AG08395 (cell line): ENCODE results near the gene FASTKD3.
A peak's percentile ranks its signal among the peaks of the same experiment; 100 is the strongest.

Source experiments
- DNase-seq: peaks from one replicate; pipeline ENCODE4 v3.0.0; 2012; ENCODE audit warnings: mixed read lengths, low spot score

The FASTKD3 gene

GRCh38 chr5:7881091-7881490 lies 12.3 kb upstream of the FASTKD3 start:
- no peak for DNase-seq

- DNase-seq = peak; percentile 15
These were observed 9.6 kb upstream of the FASTKD3 start for GRCh38 chr5:7878381-7878873.

- no peak for DNase-seq
These were observed 9.0 kb upstream of the FASTKD3 start for GRCh38 chr5:7877851-7878250.

- peak; percentile 62 for DNase-seq
These were observed 8.0 kb upstream of the FASTKD3 start for GRCh38 chr5:7876867-7877266.

- no peak for DNase-seq
These were observed 6.3 kb upstream of the FASTKD3 start for GRCh38 chr5:7875151-7875550.

- no peak for DNase-seq
These were observed 5.8 kb upstream of the FASTKD3 start for GRCh38 chr5:7874639-7875038.

- DNase-seq = no peak
These were observed 4.4 kb upstream of the FASTKD3 start for GRCh38 chr5:7873216-7873615.

- DNase-seq = no peak
These were observed 3.8 kb upstream of the FASTKD3 start for GRCh38 chr5:7872517-7873130.

GRCh38 chr5:7871653-7872052 lies 2.8 kb upstream of the FASTKD3 start:
- DNase-seq = no peak

- peak; percentile 17 for DNase-seq
These were observed 774 bp upstream of the FASTKD3 start for GRCh38 chr5:7869474-7870136.

GRCh38 chr5:7868427-7868772 lies 431 bp downstream of the FASTKD3 start:
- no peak for DNase-seq

GRCh38 chr5:7867260-7867659 lies 1.6 kb downstream of the FASTKD3 start:
- DNase-seq = no peak

- no peak for DNase-seq
These were observed 2.6 kb downstream of the FASTKD3 start for GRCh38 chr5:7866196-7866595.

- no peak for DNase-seq
These were observed 10.8 kb downstream of the FASTKD3 start for GRCh38 chr5:7857926-7858632.

- DNase-seq = no peak
These were observed 11.5 kb downstream of the FASTKD3 start for GRCh38 chr5:7857361-7857760.

GRCh38 chr5:7856855-7857254 lies 12.0 kb downstream of the FASTKD3 start:
- DNase-seq = no peak

GRCh38 chr5:7855611-7856010 lies 13.2 kb downstream of the FASTKD3 start:
- DNase-seq = no peak

- DNase-seq = no peak
These were observed 15.8 kb downstream of the FASTKD3 start for GRCh38 chr5:7852988-7853387.

GRCh38 chr5:7852542-7852941 lies 16.3 kb downstream of the FASTKD3 start:
- no peak for DNase-seq

- no peak for DNase-seq
These were observed 17.1 kb downstream of the FASTKD3 start for GRCh38 chr5:7851617-7852289.

GRCh38 chr5:7851240-7851592 lies 17.6 kb downstream of the FASTKD3 start:
- no peak for DNase-seq

- DNase-seq = peak; percentile 26
These were observed 18.2 kb downstream of the FASTKD3 start, which contains the start of gene CFAP90 for GRCh38 chr5:7850395-7851239. CFAP90 (minus strand) TSS chr5:7851133; CDS start chr5:7851021, 112 bp downstream.
